H1 (cell line): Measurements from ENCODE around the gene LCN15. TPM values are rescaled to one million over a fixed set of nuclear protein-coding genes. Genes with fewer than 3 reads are reported as not detected.

ENCODE experiments used
- ATF2 ChIP-seq: IDR thresholded peaks from 2 replicates; pipeline ENCODE4 v1.6.1; 2012; ENCODE audit warnings: low read length, inconsistent platforms
- BRCA1 ChIP-seq: IDR thresholded peaks from 2 replicates; pipeline ENCODE4 v1.6.1; 2012; ENCODE audit warnings: low read depth, low read length, improper control_type of control experiment
- CHD1 ChIP-seq: IDR thresholded peaks from 2 replicates; pipeline ENCODE4 v1.6.1; 2012; ENCODE audit warnings: low read depth, low read length, improper control_type of control experiment
- CTCF ChIP-seq, 3 experiments: IDR thresholded peaks; 1 replicate in 2 of 3; 2 replicates in 1 of 3; pipeline versions ENCODE4 v1.5.1 to v1.6.1; 2011; ENCODE audit warnings: low read length in 3 of 3, mild to moderate bottlenecking in 3 of 3, inconsistent platforms in 2 of 3, low read depth in 1 of 3, moderate library complexity in 1 of 3; ENCODE audit not compliant: insufficient read depth in 1 of 3; ENCODE audit errors: control extremely low read depth in 1 of 3
- FOSL1 ChIP-seq: IDR thresholded peaks from 2 replicates; pipeline ENCODE4 v1.6.1; 2011; ENCODE audit warnings: mild to moderate bottlenecking, low read depth, low read length, moderate library complexity; ENCODE audit not compliant: insufficient read depth
- KDM5A ChIP-seq: fragments of 200-600 bp; IDR thresholded peaks from 2 replicates; pipeline ENCODE4 v1.7.1; 2012; ENCODE audit warnings: mild to moderate bottlenecking, low read length, inconsistent platforms, mixed read lengths
- PHF8 ChIP-seq: fragments of 200-600 bp; sonication (generic); conservative IDR thresholded peaks from 2 replicates; pipeline ENCODE4 v1.7.1; 2012; ENCODE audit warnings: low read depth, mild to moderate bottlenecking, inconsistent platforms, low read length, moderate library complexity
- SRF ChIP-seq: IDR thresholded peaks from 2 replicates; pipeline ENCODE4 v1.6.1; 2011; ENCODE audit warnings: mild to moderate bottlenecking, low read depth, low read length, moderate library complexity
- YY1 ChIP-seq: IDR thresholded peaks from 2 replicates; pipeline ENCODE4 v1.6.1; 2011; ENCODE audit warnings: low read depth, mild to moderate bottlenecking, low read length
- polyA plus RNA-seq, 7 experiments: library from polyadenylated mRNA; depleted of rRNA in 3 of 7; stranded (reverse) in 5 of 7; unstranded in 2 of 7; fragments of >200 nt in 5 of 7; fragments of 200-250 nt in 2 of 7; gene quantifications; 1 replicate in 5 of 7; 2 replicates in 1 of 7; 4 replicates in 1 of 7; pipeline versions ENCODE4 v1.2.1 to v1.2.3, GENCODE V29; 2011 to 2013; ENCODE audit warnings: missing spikeins in 2 of 7, mixed read lengths in 2 of 7
- total RNA-seq: library from RNA; stranded (reverse); fragmentation: NEBNext Ultra II Directional; extraction: Animal tissue kit (Norgen Biotek cat#: 25700); gene quantifications from 2 replicates; pipeline ENCODE4 v1.2.1, GENCODE V29; 2021

Gene LCN15
- total and polyA plus RNA-seq, 2 of the 8 experiments (the other 6 are each of a cell fraction or from before 2014, with no cell fraction given) = 0.08 to 0.47 TPM

- TF ChIP-seq CTCF (IDR thresholded peaks at IDR 0.05; ENCODE audit: control extremely low read depth in 1 of 3, insufficient read depth in 1 of 3, low read depth in 1 of 3, low read length in 3 of 3) = no peak
- no peak for TF ChIP-seq PHF8
- TF ChIP-seq BRCA1 = no peak
- no peak for TF ChIP-seq KDM5A
- no peak for TF ChIP-seq SRF
- no peak for TF ChIP-seq FOSL1
- no peak for TF ChIP-seq ATF2
- no peak for TF ChIP-seq CHD1
- TF ChIP-seq YY1 = no peak
Measured at GRCh38 chr9:136728548-136729123, 35.7 kb downstream of the LCN15 start (continued).
